Glutamatergic neuron (in vitro differentiated cells): ENCODE results near the gene DENND1C. TPM values are rescaled to one million over a fixed set of nuclear protein-coding genes. Genes with fewer than 3 reads are reported as not detected.

Experiments
- DNase-seq: peaks from one replicate; pipeline ENCODE4 v3.0.0; 2022
- H3K27ac Mint-ChIP-seq: one replicate; pipeline ENCODE4 v1.8.0; 2020; ENCODE audit warnings: mild to moderate bottlenecking, mixed read lengths, inconsistent platforms; ENCODE audit not compliant: unreplicated experiment
- H3K27me3 Mint-ChIP-seq: one replicate; pipeline ENCODE4 v1.8.0; 2020; ENCODE audit warnings: mild to moderate bottlenecking, moderate library complexity, mixed read lengths, inconsistent platforms; ENCODE audit not compliant: unreplicated experiment
- H3K36me3 Mint-ChIP-seq: one replicate; pipeline ENCODE4 v1.8.0; 2020; ENCODE audit warnings: mild to moderate bottlenecking, mixed read lengths, inconsistent platforms; ENCODE audit not compliant: unreplicated experiment
- H3K4me1 Mint-ChIP-seq: one replicate; pipeline ENCODE4 v1.8.0; 2020; ENCODE audit warnings: mild to moderate bottlenecking, low read depth, mixed read lengths, inconsistent platforms; ENCODE audit not compliant: unreplicated experiment
- H3K4me3 Mint-ChIP-seq: one replicate; pipeline ENCODE4 v1.8.0; 2020; ENCODE audit warnings: mild to moderate bottlenecking, mixed read lengths, inconsistent platforms; ENCODE audit not compliant: unreplicated experiment
- H3K9me3 Mint-ChIP-seq: one replicate; pipeline ENCODE4 v1.8.0; 2020; ENCODE audit warnings: mild to moderate bottlenecking, moderate library complexity, mixed read lengths, inconsistent platforms; ENCODE audit not compliant: unreplicated experiment
- total RNA-seq: library from RNA; stranded (reverse); fragmentation: NEBNext Ultra II Directional; extraction: Animal tissue kit (Norgen Biotek cat#: 25700); gene quantifications from one replicate; pipeline ENCODE4 v1.2.1, GENCODE V29; 2021; ENCODE audit not compliant: unreplicated experiment
- TF ChIP-seq, protein P1 (sequence below): fragments of 200-600 bp; sonication (generic); IDR thresholded peaks from one replicate; pipeline ENCODE4 v1.5.0; 2021; ENCODE audit not compliant: partially characterized antibody, unreplicated experiment

DENND1C gene
- total RNA-seq, 1 donor from 2014 or later: not detected

GRCh38 chr19:6418562-6418932 is 63.0 kb downstream of the DENND1C start:
- TF ChIP-seq, protein P1, sequence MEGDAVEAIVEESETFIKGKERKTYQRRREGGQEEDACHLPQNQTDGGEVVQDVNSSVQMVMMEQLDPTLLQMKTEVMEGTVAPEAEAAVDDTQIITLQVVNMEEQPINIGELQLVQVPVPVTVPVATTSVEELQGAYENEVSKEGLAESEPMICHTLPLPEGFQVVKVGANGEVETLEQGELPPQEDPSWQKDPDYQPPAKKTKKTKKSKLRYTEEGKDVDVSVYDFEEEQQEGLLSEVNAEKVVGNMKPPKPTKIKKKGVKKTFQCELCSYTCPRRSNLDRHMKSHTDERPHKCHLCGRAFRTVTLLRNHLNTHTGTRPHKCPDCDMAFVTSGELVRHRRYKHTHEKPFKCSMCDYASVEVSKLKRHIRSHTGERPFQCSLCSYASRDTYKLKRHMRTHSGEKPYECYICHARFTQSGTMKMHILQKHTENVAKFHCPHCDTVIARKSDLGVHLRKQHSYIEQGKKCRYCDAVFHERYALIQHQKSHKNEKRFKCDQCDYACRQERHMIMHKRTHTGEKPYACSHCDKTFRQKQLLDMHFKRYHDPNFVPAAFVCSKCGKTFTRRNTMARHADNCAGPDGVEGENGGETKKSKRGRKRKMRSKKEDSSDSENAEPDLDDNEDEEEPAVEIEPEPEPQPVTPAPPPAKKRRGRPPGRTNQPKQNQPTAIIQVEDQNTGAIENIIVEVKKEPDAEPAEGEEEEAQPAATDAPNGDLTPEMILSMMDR: no peak
- peaks cover 4% of the 10 kb centered on the region for H3K9me3 Mint-ChIP-seq
- no peaks in the 10 kb centered on the region for H3K36me3 Mint-ChIP-seq
- H3K4me1 Mint-ChIP-seq: peaks cover 14% of the 10 kb centered on the region
- H3K27me3 Mint-ChIP-seq: peaks cover 3% of the 10 kb centered on the region
- no peak overlapping the region for H3K27ac Mint-ChIP-seq
- DNase-seq: no peak
- H3K4me3 Mint-ChIP-seq: no peak overlapping the region

- no peak overlapping the region for H3K4me3 Mint-ChIP-seq
- peaks cover 3% of the 10 kb centered on the region for H3K27me3 Mint-ChIP-seq
- H3K9me3 Mint-ChIP-seq: peaks cover 4% of the 10 kb centered on the region
- peaks cover 10% of the 10 kb centered on the region for H3K4me1 Mint-ChIP-seq
- H3K27ac Mint-ChIP-seq: no peak overlapping the region
- TF ChIP-seq, protein P1: no peak
- DNase-seq: no peak
- no peaks in the 10 kb centered on the region for H3K36me3 Mint-ChIP-seq
Observed at GRCh38 chr19:6417713-6418561, 63.6 kb downstream of the DENND1C start.

Other genes starting within 250 kb of the DENND1C start
- gene MLLT1, start 201.8 kb downstream of the DENND1C start, total RNA-seq: 52.9 TPM
- gene ACER1, start 148.2 kb downstream of the DENND1C start, total RNA-seq: not detected
- 97.3 TPM for gene CLPP, start 120.3 kb downstream of the DENND1C start, total RNA-seq
- gene ALKBH7, start 109.0 kb downstream of the DENND1C start, total RNA-seq: 66.8 TPM
- 2.3 TPM for gene PSPN, start 105.9 kb downstream of the DENND1C start, total RNA-seq
- 56.0 TPM for gene GTF2F1, start 88.6 kb downstream of the DENND1C start, total RNA-seq
- 318 TPM for gene KHSRP, start 57.0 kb downstream of the DENND1C start, total RNA-seq
- gene SLC25A41, start 48.0 kb downstream of the DENND1C start, total RNA-seq: 0.29 TPM
- gene SLC25A23, start 22.0 kb downstream of the DENND1C start, total RNA-seq: 30.2 TPM
- not detected for gene CRB3, start 17.5 kb downstream of the DENND1C start, total RNA-seq
- 225 TPM for gene TUBB4A, start 20.5 kb upstream of the DENND1C start, total RNA-seq
- 6.9 TPM for gene TNFSF9, start 49.2 kb upstream of the DENND1C start, total RNA-seq
- gene CD70, start 109.4 kb upstream of the DENND1C start, total RNA-seq: 4.7 TPM
- gene TNFSF14, start 188.4 kb upstream of the DENND1C start, total RNA-seq: not detected
- 0.69 TPM for gene C3, start 238.9 kb upstream of the DENND1C start, total RNA-seq